Fibroblast of skin of right quadriceps (primary cell): ENCODE measurements around the gene DCBLD2.
A peak's percentile ranks its signal among the peaks of the same experiment; 100 is the strongest.

ENCODE experiments used
- DNase-seq: peaks from one replicate; pipeline ENCODE4 v3.0.0-alpha.2; 2013

The DCBLD2 gene

DNA sequence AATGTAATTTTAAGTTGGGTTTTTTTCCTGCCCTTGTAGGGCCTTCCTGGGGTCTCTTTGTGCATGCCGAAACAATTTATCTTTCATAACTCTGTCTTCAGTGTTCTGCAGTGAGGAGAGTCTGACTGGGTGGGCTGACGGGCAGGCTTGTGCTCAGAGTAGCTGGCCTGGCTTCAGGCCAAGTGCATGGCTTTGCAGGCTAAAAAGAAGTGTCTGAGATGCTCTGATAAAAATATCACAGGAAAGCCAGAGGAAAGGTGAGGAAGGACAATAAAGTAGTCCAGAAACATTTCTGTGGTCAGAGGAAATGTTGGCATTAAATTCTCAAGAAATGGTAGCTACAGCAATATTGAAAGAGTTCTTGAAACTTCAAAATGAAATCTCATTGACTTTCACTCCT is 112.8 kb downstream of the DCBLD2 start:
- peak; percentile 42 for DNase-seq

- no peak for DNase-seq
Measured at GRCh38 chr3:98787181-98787580, 114.3 kb downstream of the DCBLD2 start.

DNA sequence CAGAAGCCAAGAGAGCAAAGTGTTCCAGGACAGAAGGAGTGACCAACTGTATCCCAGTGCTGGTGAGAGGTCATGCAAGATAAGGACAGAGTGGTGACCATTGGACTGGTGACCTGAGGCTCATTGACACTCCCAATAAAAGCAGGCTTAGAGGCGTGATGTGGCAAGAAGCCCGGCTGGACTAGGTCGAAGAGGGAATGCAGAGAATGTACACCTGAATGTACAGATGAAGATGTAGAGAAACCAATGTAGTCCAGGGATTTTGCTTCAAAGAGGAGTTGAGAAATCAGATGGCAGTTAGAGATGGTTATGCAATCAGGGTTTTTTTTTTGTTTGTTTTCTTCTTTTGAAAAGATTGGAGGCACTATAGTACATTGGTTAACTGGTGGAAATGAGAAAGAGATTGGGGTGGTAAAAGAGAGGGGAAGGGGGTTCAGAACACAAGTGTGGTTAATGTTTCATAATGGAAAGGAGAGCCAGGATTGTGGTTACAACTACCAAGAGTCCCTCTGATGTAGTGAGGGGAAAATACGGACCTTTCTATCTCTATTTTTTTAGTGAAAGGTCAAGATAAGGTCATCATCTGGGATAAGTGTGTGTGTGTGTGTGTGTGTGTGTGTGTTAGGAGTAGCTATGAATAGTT is 115.0 kb downstream of the DCBLD2 start:
- DNase-seq: no peak

DNA sequence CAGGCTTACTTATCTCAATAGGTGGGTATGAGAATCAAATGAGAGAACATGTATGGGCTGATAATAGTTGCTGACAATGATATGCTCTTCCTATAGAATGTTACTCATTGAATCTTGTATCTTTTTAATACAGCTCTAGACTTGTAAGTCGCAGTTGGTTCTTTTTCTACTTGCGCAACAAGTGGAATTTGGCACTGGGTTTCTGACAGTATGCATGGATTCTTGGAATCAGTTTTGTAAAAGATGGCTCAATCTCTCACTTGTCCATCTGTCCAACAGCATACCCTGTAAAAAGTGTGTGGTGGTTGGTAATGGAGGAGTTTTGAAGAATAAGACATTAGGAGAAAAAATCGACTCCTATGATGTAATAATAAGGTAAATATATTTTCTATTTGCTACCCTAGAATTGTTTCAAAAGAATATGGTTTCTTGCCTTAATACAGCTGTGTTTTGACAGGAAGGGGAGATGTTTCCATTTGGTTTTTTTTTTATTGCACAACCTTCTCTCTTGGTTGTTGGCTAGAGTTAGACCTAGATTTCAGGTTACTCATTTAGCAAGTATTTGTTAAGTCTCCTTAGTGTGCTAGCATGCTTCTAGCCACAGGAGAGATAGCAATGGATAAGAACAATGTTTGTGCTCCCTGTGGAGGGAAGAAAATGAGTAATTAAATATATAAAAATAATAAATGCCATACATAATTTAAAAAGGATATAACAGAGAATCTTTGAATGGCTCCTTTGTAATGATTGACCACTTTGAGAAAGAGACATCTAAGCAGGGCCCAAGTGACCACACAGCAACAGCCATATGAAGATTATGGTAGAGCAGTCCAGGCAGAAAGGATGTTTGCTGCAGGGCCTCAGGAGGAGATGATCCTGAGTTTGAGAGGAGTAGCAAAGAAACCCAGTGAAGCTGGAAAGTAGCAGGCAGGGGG is 116.6 kb downstream of the DCBLD2 start:
- DNase-seq: peak; percentile 90

- no peak for DNase-seq
Measured at GRCh38 chr3:98784042-98784441, 117.5 kb downstream of the DCBLD2 start.

DNA sequence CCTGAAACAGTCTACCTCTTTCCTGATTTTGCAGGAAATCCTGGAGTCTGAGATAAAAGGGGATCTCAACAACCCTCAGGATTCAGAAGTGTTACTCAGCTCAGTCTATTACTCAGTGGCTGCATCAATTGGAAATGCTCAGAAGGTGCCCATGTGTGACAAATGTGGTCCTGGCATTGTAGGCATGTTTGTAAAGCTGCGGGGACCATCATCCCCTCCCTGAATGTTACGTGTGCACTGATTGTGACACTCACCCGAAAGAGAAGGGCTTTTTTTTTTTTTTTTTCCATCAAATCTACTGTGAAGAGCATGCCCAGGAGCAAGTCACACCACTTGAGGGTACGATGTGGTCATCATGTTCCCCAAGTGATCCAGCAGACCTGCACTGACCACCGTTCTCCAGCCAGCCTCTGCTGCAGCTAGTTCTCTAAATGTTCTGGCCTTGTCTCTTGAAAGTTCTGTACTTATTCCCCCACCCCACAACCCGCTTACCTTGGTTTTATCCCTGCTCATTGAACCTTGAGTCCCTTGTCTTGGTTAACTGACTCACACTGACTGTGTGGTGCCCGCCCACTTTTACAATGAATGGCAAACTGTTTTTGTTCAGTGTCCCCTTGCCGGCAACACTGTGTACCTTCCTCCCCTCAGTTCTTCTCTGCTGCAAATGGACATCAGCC is 118.5 kb downstream of the DCBLD2 start:
- no peak for DNase-seq

DNA sequence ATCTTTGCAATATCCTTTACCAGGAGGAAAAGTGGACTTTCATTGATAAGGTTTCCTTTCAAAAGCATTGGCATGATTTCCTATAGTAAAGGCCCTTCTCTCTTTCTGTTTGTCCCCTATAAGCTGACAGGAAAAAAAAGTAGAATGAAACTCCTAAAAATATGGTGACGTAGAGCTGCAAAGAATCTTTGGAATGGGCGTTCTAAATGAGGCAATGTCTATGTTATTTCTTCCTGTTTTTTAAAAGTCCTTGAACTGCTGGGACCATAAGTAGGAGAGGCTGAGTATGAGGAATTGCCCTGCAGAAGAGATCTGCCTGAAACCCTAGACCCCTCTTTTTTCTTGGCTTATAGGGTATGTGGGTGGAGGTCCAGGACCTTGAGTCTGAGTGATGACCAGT is 121.2 kb downstream of the DCBLD2 start:
- peak; percentile 33 for DNase-seq

GRCh38 chr3:98779541-98780335 is 121.8 kb downstream of the DCBLD2 start:
- peak; percentile 70 for DNase-seq

DNA sequence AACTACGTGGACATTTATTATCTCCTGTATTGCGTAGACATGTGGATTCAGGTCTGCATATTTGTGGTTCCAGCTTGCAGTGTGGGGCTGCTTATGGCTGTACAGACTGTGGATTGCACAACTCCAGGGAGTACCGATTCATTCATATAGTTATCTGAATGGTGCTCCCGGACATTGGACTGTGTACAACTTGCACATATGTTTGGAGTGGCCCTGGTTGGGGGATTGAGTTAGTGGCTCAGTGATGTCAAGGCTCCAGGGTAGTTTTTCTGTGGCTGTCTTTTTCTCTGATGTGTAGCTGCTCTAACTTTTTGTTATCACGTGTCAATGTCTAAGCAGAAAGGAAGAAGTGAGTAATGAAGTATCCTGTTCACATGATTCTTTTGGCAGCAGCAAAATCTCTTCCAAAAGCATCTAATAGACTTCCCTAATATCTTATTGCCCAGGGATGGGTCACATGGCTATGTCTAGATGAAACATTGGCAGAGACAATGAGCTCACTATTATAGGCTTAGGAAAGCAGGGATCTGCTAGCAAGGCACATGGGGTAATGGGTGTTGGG is 122.6 kb downstream of the DCBLD2 start:
- peak; percentile 97 for DNase-seq

- peak; percentile 52 for DNase-seq
Measured at GRCh38 chr3:98778383-98778782, 123.1 kb downstream of the DCBLD2 start.

GRCh38 chr3:98777801-98778220 is 123.7 kb downstream of the DCBLD2 start:
- peak; percentile 81 for DNase-seq

GRCh38 chr3:98777286-98777685 is 124.2 kb downstream of the DCBLD2 start:
- DNase-seq: no peak

DNA sequence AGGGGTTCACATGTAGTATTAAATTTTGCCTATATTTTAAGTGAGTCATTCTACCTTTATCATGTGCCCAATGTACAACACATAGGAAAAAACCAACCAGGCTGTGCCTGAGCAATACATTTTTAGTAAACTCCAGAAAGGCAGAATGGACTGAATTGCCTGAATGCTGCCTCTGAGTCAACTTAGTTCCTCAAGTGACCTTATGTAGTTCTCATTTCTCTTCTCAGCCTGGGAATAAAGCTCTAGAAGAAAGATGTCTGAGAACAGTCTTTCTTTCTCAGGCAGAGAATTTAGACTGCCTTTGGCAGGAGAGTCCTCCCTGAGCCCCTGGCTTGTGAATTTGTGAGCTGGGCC is 125.4 kb downstream of the DCBLD2 start:
- no peak for DNase-seq

- no peak for DNase-seq
Measured at GRCh38 chr3:98775459-98776139, 125.9 kb downstream of the DCBLD2 start.

DNA sequence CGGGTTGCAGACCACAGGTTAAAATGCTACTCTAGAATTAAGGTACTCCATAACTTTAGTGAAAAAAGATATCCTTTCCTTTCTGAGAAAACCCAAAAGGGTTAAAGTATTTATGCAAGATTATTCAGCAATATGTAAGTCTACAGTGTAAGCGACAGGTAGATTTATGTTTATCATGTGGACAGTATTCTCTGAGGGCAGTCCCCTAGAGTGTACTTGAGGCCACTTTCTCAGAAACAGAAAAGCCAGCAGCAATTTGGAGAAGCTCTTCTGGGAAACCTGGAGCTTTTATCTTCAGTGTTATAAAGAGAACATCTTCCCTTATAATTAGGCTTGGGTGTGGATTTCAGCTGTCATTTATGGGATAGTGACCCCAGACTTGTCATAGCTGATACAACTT is 129.5 kb downstream of the DCBLD2 start:
- no peak for DNase-seq

DNA sequence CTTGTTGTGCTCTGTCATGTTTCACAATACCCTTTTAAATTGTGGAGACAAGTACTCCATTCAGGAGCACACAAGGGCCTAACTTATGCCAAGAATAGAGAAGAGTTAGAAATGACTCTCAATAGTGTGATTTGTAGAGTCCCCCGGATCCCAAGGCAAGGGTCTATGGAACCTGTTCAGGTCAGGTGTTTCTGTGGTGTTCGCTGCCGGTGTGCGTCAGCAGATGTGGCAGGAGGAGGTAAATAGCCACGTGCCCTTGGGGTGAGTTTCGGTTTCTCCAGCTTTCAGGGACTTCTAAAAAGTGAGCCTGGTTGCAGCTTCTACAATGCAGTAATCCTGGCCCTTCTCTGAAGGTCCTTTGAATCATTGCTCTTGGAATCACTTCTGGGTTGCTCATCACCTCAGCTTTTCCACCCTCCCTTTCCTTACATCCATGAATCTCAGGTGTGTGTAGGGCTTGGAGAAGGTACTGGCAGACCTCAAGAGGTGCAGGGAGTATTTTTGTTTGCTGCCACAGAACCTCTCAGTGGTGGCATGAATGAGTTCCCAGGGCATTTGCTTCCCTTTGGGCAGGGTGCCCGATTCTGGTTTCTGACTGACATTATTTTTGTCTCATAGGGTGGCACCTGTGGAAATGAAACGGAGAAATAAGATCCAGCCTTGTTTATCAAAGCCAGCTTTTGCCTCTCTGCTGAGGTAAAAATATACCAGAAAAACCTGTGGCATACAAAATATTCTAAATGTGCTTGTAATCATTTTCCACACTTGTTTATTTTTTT is 131.0 kb downstream of the DCBLD2 start:
- no peak for DNase-seq

- DNase-seq: no peak
Measured at GRCh38 chr3:98769448-98769847, 132.0 kb downstream of the DCBLD2 start.

DNA sequence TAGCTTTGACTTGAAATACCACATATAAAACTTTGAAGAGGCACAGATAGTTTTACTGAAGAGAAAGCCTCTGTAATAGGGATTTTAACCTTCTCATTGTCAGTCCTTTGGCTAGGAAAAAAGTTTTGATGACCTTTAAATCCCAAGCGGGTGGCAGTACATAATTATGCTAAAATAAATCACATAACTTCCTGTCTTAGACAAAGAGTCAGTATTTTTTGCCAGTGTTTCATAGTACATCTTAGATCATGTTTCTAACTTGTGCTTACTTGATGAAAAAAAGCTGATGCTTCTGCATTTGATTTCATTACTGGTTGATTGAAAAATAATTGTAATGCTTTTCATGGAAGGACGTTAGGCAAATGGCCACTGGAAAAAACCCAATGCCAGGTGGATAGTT is 132.5 kb downstream of the DCBLD2 start:
- no peak for DNase-seq

- DNase-seq: no peak
Measured at GRCh38 chr3:98766924-98767323, 134.6 kb downstream of the DCBLD2 start.

- no peak for DNase-seq
Measured at GRCh38 chr3:98765721-98766120, 135.8 kb downstream of the DCBLD2 start.

GRCh38 chr3:98764472-98764884 is 137.0 kb downstream of the DCBLD2 start:
- DNase-seq: no peak
